Stimulated activated CD8-positive, alpha-beta memory T cell treated with anti-CD3 and anti-CD28 coated beads, Interleukin-2, amount 100 ng/mL, for 1 hour (primary cell): Measurements from ENCODE around the gene RNGTT.
"Not testable (repeated sequence)": the region's sequence is repeated elsewhere in the genome, so short reads cannot be mapped to it uniquely, and the experiment has no call there.

Experiments used
- DNase-seq, 2 donors: peaks; one replicate each; pipeline ENCODE4 v3.0.0-alpha.2; 2020; ENCODE audit warnings: low read depth in 2 of 2

Gene RNGTT

GRCh38 chr6:88728756-88729155 is 234.7 kb downstream of the RNGTT start:
- no peak for DNase-seq

- DNase-seq, result not testable (repeated sequence)
These were observed 237.0 kb downstream of the RNGTT start for GRCh38 chr6:88726409-88726808.

GRCh38 chr6:88725111-88725975 is 238.1 kb downstream of the RNGTT start:
- no peak for DNase-seq

- no peak for DNase-seq
These were observed 240.7 kb downstream of the RNGTT start for GRCh38 chr6:88722686-88723085.

GRCh38 chr6:88716399-88716798 is 247.0 kb downstream of the RNGTT start:
- DNase-seq, result not testable (repeated sequence)

GRCh38 chr6:88712243-88712936 is 251.0 kb downstream of the RNGTT start:
- DNase-seq, result no peak

- DNase-seq, result no peak
These were observed 253.6 kb downstream of the RNGTT start for GRCh38 chr6:88709819-88710246.

GRCh38 chr6:88708197-88708744 is 255.1 kb downstream of the RNGTT start:
- no peak for DNase-seq

- DNase-seq, result no peak
These were observed 257.8 kb downstream of the RNGTT start for GRCh38 chr6:88705601-88706000.

- no peak for DNase-seq
These were observed 258.4 kb downstream of the RNGTT start for GRCh38 chr6:88704980-88705379.

GRCh38 chr6:88702956-88703556 is 260.4 kb downstream of the RNGTT start:
- no peak for DNase-seq

- DNase-seq, result no peak
These were observed 264.8 kb downstream of the RNGTT start for GRCh38 chr6:88698661-88699060.

- DNase-seq, result no peak
These were observed 267.5 kb downstream of the RNGTT start for GRCh38 chr6:88695937-88696336.

- no peak for DNase-seq
These were observed 279.7 kb downstream of the RNGTT start for GRCh38 chr6:88683734-88684133.

- DNase-seq, result no peak
These were observed 282.8 kb downstream of the RNGTT start for GRCh38 chr6:88680654-88681053.

- DNase-seq, result no peak
These were observed 283.6 kb downstream of the RNGTT start for GRCh38 chr6:88679841-88680240.

- no peak for DNase-seq
These were observed 286.1 kb downstream of the RNGTT start for GRCh38 chr6:88677356-88677755.

GRCh38 chr6:88671624-88672023 is 291.8 kb downstream of the RNGTT start:
- no peak for DNase-seq

- no peak for DNase-seq
These were observed 293.0 kb downstream of the RNGTT start for GRCh38 chr6:88670369-88670768.

- DNase-seq, result no peak
These were observed 293.9 kb downstream of the RNGTT start for GRCh38 chr6:88669475-88669874.

- no peak for DNase-seq
These were observed 296.5 kb downstream of the RNGTT start for GRCh38 chr6:88666901-88667300.

- DNase-seq, result no peak
These were observed 298.3 kb downstream of the RNGTT start for GRCh38 chr6:88665131-88665530.
